PC-3 (cell line): Measurements from ENCODE around the gene PLSCR5.

Source experiments
- EZH2 ChIP-seq: fragments of 300-600 bp; sonication (generic); IDR thresholded peaks from one replicate; pipeline ENCODE4 v1.6.1; 2017; ENCODE audit warnings: antibody characterized with exemption, mild to moderate bottlenecking, low read length; ENCODE audit not compliant: unreplicated experiment
- TF ChIP-seq, protein P1 (sequence below): fragments of 300-600 bp; sonication (generic); conservative IDR thresholded peaks from 2 replicates; pipeline ENCODE4 v1.5.1; 2017; ENCODE audit warnings: antibody characterized with exemption, low read depth, mild to moderate bottlenecking, low read length

- TF ChIP-seq EZH2 = no peak
- TF ChIP-seq, protein P1, sequence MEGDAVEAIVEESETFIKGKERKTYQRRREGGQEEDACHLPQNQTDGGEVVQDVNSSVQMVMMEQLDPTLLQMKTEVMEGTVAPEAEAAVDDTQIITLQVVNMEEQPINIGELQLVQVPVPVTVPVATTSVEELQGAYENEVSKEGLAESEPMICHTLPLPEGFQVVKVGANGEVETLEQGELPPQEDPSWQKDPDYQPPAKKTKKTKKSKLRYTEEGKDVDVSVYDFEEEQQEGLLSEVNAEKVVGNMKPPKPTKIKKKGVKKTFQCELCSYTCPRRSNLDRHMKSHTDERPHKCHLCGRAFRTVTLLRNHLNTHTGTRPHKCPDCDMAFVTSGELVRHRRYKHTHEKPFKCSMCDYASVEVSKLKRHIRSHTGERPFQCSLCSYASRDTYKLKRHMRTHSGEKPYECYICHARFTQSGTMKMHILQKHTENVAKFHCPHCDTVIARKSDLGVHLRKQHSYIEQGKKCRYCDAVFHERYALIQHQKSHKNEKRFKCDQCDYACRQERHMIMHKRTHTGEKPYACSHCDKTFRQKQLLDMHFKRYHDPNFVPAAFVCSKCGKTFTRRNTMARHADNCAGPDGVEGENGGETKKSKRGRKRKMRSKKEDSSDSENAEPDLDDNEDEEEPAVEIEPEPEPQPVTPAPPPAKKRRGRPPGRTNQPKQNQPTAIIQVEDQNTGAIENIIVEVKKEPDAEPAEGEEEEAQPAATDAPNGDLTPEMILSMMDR = no peak
Measured at GRCh38 chr3:146566138-146566537, 39.0 kb downstream of the PLSCR5 start.
